Body of pancreas (tissue), 4 donors: Measurements from ENCODE around the gene CCNL2. TPM values are rescaled to one million over a fixed set of nuclear protein-coding genes. Genes with fewer than 3 reads are reported as not detected.

Experiments
- ATAC-seq: fragments of 150-250 bp; one replicate; pipeline ENCODE4 v1.9.1; 2016
- DNase-seq, 4 donors: peaks; one replicate each; pipeline ENCODE4 v3.0.0-alpha.2; 2019
- H3K27ac ChIP-seq, 4 donors: fragments of 200-600 bp; sonication (generic); 1 replicate in 3 of 4; 2 replicates in 1 of 4; pipeline versions ENCODE4 v1.5.1 to v1.6.1; 2016 to 2019; ENCODE audit warnings: mild to moderate bottlenecking in 1 of 4, mixed read lengths in 1 of 4, moderate library complexity in 1 of 4
- H3K27me3 ChIP-seq, 2 donors: fragments of 200-600 bp; sonication (generic); one replicate each; pipeline ENCODE4 v1.6.0; 2016; ENCODE audit warnings: mild to moderate bottlenecking in 1 of 2
- H3K36me3 ChIP-seq, 2 donors: fragments of 200-600 bp; sonication (generic); replicated peaks in 1 of 2; 2 replicates each; pipeline ENCODE4 v1.5.1; 2016; ENCODE audit warnings: low read depth in 2 of 2; ENCODE audit not compliant: insufficient read depth in 1 of 2
- H3K4me1 ChIP-seq: fragments of 200-600 bp; sonication (generic); one replicate; pipeline ENCODE4 v1.6.0; 2016
- H3K4me3 ChIP-seq, 2 donors: fragments of 200-600 bp; sonication (generic); 1 replicate in 1 of 2; 2 replicates in 1 of 2; pipeline ENCODE4 v1.5.1; 2016 to 2019
- H3K9me3 ChIP-seq, 3 donors: fragments of 200-600 bp; sonication (generic); 1 replicate in 2 of 3; 2 replicates in 1 of 3; pipeline ENCODE4 v1.5.1; 2016
- POLR2A ChIP-seq, 3 donors: fragments of 450-650 bp; IDR thresholded peaks; one replicate each; pipeline ENCODE4 v1.6.1; 2016; ENCODE audit warnings: antibody characterized with exemption in 3 of 3, mild to moderate bottlenecking in 2 of 3
- WGBS, 2 donors: methylation state at CpG; one replicate each; pipeline ENCODE4 v1.1.5; 2017; 5-methylcytosine and 5-hydroxymethylcytosine counted together
- intact Hi-C: fragments of 100-400 bp; cut with DNase I; formaldehyde crosslinking; loops from one replicate; pipeline ENCODE4 v1.15.1; 2023
- total RNA-seq, 2 donors: library from RNA; depleted of rRNA; stranded (reverse); fragments of >200 nt; gene quantifications; one replicate each; pipeline ENCODE4 v1.1.0, GENCODE V29; 2016
- TF ChIP-seq, protein P1 (sequence below), 7 experiments: fragments of 450-650 bp in 4 of 7; fragments of 200-600 bp in 3 of 7; sonication (generic) in 3 of 7; IDR thresholded peaks; one replicate each; pipeline ENCODE4 v1.5.1; 2016 to 2019; ENCODE audit warnings: antibody characterized with exemption in 7 of 7

CCNL2 gene
- total RNA-seq, 2 donors from 2014 or later: 225 to 246 TPM

- peaks cover 13% of the 10 kb centered on the region for H3K4me1 ChIP-seq
- no peaks in the 10 kb centered on the region for H3K9me3 ChIP-seq
- TF ChIP-seq, protein P1, sequence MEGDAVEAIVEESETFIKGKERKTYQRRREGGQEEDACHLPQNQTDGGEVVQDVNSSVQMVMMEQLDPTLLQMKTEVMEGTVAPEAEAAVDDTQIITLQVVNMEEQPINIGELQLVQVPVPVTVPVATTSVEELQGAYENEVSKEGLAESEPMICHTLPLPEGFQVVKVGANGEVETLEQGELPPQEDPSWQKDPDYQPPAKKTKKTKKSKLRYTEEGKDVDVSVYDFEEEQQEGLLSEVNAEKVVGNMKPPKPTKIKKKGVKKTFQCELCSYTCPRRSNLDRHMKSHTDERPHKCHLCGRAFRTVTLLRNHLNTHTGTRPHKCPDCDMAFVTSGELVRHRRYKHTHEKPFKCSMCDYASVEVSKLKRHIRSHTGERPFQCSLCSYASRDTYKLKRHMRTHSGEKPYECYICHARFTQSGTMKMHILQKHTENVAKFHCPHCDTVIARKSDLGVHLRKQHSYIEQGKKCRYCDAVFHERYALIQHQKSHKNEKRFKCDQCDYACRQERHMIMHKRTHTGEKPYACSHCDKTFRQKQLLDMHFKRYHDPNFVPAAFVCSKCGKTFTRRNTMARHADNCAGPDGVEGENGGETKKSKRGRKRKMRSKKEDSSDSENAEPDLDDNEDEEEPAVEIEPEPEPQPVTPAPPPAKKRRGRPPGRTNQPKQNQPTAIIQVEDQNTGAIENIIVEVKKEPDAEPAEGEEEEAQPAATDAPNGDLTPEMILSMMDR (IDR thresholded peaks at IDR 0.05): no peak
- no peak for TF ChIP-seq POLR2A (IDR thresholded peaks at IDR 0.05)
- ATAC-seq: no peak
- intact Hi-C loops: no loop called here
- H3K36me3 ChIP-seq: peaks cover 0 to 13% of the 10 kb centered on the region in 2 donors
- no peaks in the 10 kb centered on the region for H3K27me3 ChIP-seq
- no peak overlapping the region for H3K4me3 ChIP-seq
- 89 to 94% methylated on average over 23 of the region's 23 CpGs for WGBS, 2 donors
- DNase-seq: no peak
- H3K27ac ChIP-seq: no peak overlapping the region
Measured at GRCh38 chr1:1340185-1340584, 59.0 kb downstream of the CCNL2 start.

DNA sequence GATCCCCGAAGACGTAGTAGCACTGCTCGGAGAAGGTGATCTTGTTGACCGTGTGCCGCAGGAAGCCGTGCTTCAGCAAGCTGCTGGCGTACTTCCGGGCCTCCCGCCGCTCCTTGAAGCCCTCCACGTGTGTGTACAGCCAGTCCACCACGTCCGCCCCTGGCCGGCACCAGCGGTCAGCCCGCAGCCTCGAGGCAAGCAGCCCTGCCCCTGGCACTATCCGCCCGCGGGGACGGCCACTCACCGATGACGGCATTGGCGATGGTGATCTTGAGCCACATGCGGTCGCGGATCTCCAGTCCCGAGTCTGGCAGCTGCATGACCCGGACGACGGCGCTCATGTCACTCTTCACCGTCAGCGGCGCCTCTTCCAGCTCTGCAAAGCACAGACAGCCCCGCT, 60.9 kb downstream of the CCNL2 start:
- H3K27me3 ChIP-seq: no peaks in the 10 kb centered on the region
- ATAC-seq (no peak), DNase-seq (no peak)
- 91 to 93% methylated on average over 19 to 36 of the region's 36 CpGs for WGBS, 2 donors
- peaks cover 0 to 13% of the 10 kb centered on the region in 2 donors for H3K36me3 ChIP-seq
- H3K27ac ChIP-seq: no peak overlapping the region
- H3K9me3 ChIP-seq: no peaks in the 10 kb centered on the region
- TF ChIP-seq POLR2A (IDR thresholded peaks at IDR 0.05): no peak
- TF ChIP-seq, protein P1 (IDR thresholded peaks at IDR 0.05): no peak
- H3K4me1 ChIP-seq: peaks cover 10% of the 10 kb centered on the region
- intact Hi-C loops: no loop called here
- no peak overlapping the region for H3K4me3 ChIP-seq

DNA sequence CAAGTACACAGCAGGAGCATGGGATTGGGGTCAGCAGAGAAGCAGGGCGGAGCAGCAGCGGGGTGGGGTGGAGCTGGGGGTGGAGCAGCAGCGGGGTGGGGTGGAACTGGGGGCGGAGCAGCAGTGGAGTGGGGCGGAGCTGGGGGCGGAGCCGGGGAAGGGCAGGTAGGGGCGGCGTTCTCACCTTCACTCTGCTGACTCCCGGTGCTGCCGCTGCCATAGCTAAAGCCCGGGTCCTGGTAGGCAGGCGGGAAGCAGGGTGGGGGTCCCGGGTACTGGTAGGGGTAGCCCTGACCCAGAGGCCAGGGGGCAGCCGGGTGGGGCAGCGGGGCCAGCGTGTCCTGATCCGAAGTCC, 61.4 kb downstream of the CCNL2 start:
- intact Hi-C loops: no loop called here
- no peak overlapping the region for H3K4me3 ChIP-seq
- H3K4me1 ChIP-seq: peaks cover 10% of the 10 kb centered on the region
- ATAC-seq (no peak), DNase-seq (peak in 1 of 4 donors; percentile 37)
- no peak for TF ChIP-seq POLR2A (IDR thresholded peaks at IDR 0.05)
- TF ChIP-seq, protein P1 (IDR thresholded peaks at IDR 0.05): no peak
- H3K27ac ChIP-seq: no peak overlapping the region
- H3K9me3 ChIP-seq: no peaks in the 10 kb centered on the region
- H3K27me3 ChIP-seq: no peaks in the 10 kb centered on the region
- H3K36me3 ChIP-seq: peaks cover 0 to 13% of the 10 kb centered on the region in 2 donors
- 71 to 85% methylated on average over 11 to 18 of the region's 18 CpGs for WGBS, 2 donors

DNA sequence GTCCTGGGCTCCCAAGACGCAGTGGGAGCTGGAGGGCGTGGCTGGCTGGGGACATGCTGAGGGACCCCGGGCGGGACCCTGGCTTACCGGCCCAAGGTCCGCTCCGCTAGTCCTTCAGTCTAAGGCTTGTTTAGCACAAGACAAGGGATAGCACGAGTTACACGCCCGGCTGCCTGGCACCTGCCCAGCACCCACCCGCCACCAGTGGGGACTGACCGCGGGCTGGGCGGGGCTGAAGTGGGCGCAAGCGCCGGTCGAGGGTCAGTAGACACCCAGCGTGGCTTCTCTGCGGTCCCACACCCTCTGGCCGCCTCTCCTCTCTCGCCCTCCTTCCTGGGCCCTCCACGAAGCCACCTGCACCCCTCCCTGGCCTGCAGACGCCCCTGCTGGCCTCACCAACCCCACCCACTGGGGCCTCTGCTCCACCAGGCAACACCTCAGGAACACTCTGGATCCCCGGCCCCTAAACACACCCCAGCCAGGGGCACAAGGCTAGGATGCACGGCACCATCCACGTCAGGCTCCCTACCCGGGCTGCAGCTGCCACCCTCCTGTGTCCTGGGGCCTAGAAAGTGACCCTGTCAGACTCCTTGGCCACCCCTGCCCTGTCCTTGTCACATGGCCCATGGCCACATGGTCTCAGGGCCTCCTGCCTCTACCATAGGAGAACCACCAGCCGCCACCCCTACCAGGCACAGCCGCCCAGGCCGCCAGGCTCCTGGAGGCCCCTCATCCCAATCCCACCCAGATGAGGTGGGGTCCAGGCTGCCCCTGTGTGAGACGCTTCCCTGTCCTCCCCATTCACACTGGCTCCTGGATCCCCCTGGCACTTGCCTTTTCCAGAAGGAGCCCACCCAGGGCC, 62.0 kb downstream of the CCNL2 start:
- ATAC-seq (no peak), DNase-seq (no peak)
- TF ChIP-seq POLR2A (IDR thresholded peaks at IDR 0.05): no peak
- TF ChIP-seq, protein P1 (IDR thresholded peaks at IDR 0.05): no peak
- Histone ChIP-seq H3K27ac (no peak overlapping the region), H3K36me3 (peaks cover 0 to 13% of the 10 kb centered on the region in 2 donors), H3K9me3 (no peaks in the 10 kb centered on the region), H3K27me3 (no peaks in the 10 kb centered on the region), H3K4me3 (no peak overlapping the region), H3K4me1 (peaks cover 10% of the 10 kb centered on the region)
- intact Hi-C loops: no loop called here
- WGBS, 2 donors: 95 to 98% methylated on average over 21 to 27 of the region's 32 CpGs

DNA sequence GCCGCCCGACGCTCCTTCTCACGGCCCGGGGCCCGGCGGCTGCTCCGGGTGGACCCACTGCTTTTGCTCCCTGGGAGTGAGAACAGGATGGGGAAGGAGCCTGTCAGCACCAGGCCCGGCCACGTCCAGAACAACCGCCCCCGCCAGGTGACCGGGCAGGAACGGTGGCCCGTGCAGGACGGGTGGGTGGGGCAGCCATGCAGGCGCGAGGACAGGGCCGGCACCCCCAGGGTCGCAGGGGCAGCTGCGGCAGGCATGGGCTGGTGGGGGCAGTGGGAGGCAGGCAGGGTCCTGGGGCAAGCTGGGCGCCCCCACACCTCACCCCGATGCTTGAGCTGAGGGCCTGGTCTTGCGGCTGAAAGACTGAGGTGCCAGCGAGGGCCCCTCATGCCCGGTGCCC, 62.7 kb downstream of the CCNL2 start:
- Histone ChIP-seq H3K27ac (no peak overlapping the region), H3K9me3 (no peaks in the 10 kb centered on the region), H3K27me3 (no peaks in the 10 kb centered on the region), H3K4me1 (peaks cover 10% of the 10 kb centered on the region), H3K4me3 (no peak overlapping the region), H3K36me3 (peaks cover 0 to 12% of the 10 kb centered on the region in 2 donors)
- DNase-seq (no peak), ATAC-seq (no peak)
- 92 to 93% methylated on average over 13 to 25 of the region's 26 CpGs for WGBS, 2 donors
- intact Hi-C loops: no loop called here
- TF ChIP-seq, protein P1 (IDR thresholded peaks at IDR 0.05): no peak
- no peak for TF ChIP-seq POLR2A (IDR thresholded peaks at IDR 0.05)
